ENCODE results near the gene MSMB. TPM values are rescaled to one million over a fixed set of nuclear protein-coding genes. Genes with fewer than 3 reads are reported as not detected.
"Not testable (repeated sequence)": the region's sequence is repeated elsewhere in the genome, so short reads cannot be mapped to it uniquely, and the experiment has no call there.

The MSMB gene
- total RNA-seq, 1 experiment from 2014 or later = not detected

DNA sequence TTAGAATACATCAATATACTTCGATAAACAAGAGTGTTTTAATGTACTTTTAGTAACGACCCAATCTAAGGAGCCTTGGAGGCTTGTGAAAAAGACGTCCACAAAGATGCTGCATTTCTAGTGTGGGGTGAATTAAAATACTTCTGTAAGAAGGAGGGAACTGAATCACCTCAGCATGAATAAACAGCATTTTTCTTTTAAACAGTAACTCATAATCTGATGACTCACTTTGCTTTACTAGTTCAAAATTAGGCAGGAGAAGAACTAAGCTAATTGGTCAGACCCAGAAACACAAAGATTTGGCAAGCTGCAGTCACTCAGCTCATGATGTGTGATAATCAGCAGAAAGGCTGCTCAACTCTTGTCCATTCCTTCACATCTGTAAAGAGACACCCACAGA lies 39.9 kb downstream of the MSMB start:
- peak; percentile 45 for DNase-seq (ENCODE audit: low read depth)

DNA sequence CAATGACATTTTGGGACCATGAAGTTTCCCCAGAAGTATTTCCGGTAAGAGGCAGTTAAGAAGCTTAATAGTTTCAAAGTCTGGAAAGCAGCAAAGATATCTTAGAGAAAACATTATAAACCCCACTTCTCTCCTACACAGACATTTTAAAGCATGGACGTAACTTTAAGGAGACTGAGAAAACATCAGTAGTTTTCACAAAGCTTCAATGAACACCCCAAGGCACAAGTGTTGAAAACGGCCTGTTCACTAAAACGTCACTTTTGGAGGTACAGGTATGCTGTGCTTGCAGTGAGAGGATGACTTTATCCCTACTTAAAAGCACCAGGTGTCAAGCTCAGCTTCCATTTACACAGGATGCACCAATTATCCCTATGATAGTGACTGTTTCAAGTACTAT lies 40.7 kb downstream of the MSMB start:
- DNase-seq (ENCODE audit: low read depth) = no peak

GRCh38 chr10:46004963-46005362 lies 41.1 kb downstream of the MSMB start:
- no peak for DNase-seq (ENCODE audit: low read depth)

- DNase-seq (ENCODE audit: low read depth) = peak; percentile 4
These were observed 43.0 kb downstream of the MSMB start for GRCh38 chr10:46002916-46003693.

GRCh38 chr10:46002189-46002687 lies 43.8 kb downstream of the MSMB start:
- not testable (repeated sequence) for DNase-seq (ENCODE audit: low read depth)

DNA sequence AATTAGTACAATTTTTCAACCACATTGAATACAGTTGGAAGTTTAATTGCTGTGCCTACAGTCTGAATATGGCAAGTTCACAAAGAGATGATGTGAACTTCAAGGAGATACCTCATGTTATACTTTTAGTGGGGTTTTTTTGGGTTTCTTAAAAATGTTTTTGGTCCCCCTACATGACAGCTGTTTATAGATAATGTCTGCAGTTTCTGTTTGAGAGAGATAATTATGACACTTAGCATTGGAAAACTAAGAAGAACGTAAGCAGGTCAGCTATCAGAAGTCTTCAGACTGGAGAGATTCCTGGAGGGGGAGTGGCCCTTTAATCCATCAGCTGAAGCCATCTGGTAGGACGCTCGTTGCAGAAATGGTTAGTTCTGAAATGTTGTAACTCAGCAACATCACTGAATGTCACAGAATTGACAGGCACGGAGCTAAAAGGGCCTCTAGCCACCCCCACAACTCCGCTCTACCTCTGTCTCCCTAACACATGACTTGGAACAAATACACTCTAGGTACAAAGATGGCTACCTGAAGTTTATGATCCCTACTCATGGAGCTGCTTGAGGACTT lies 44.8 kb downstream of the MSMB start:
- DNase-seq (ENCODE audit: low read depth) = no peak

DNA sequence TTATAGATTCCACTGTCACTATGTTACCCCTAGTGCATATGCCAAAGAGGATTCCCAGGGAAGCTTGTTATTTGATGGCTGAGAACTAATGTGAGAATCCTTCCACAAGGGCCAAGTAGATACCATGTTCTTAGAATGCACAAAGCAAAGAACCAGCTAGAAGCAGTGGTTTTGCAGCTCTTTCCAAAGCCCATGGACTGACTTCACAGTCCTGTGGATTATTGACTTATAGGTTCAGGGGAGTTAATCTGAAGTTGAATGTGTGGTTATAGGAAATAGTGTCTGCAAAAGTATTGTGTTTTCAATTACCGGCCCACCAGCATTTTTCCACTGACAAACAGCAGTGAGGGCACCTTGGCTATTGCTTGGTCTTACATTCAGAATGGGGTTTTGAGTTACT lies 45.5 kb downstream of the MSMB start:
- DNase-seq (ENCODE audit: low read depth) = no peak

- not testable (repeated sequence) for DNase-seq (ENCODE audit: low read depth)
These were observed 46.1 kb downstream of the MSMB start for GRCh38 chr10:45999955-46000354.

- no peak for DNase-seq (ENCODE audit: low read depth)
These were observed 47.9 kb downstream of the MSMB start for GRCh38 chr10:45997994-45998763.

DNA sequence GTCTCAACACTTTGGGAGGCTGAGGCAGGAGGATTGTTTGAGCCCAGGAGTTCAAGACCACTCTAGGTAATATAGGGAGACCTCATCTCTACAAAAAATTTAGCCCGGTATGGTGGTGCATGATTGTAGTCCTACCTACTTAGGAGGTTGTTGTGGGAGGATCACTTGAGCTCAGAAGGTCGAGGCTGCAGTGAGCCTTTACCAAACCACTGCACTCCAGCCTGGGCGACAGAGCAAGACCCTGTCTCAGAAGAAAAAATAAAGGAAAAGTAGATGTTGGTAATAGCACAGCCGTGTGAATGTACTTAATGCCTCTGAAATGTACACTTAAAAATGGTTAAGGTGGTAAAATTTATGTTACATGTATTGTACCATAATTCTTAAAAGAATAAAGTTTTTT lies 48.5 kb downstream of the MSMB start:
- no peak for DNase-seq (ENCODE audit: low read depth)

GRCh38 chr10:45985590-45985989 lies 60.5 kb downstream of the MSMB start:
- not testable (repeated sequence) for DNase-seq (ENCODE audit: low read depth)

DNA sequence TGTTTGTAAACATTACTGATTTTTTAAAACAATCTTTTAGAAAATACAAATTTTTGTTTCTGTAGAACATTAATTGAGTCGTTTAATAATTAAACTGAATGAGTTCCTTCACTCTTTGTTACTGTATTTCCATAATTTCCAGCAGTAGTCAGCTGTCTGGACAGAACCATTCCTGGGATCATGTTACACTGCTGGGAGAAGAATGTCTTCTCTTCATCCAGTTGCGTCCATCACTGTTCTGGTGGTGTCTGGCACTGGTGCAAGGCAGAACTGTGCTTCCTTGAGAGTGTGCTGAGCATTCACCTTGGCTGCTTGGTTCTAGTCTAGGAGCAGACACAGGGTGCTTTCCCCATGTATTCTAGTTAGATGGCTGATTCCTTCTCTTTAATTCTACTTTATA lies 61.6 kb downstream of the MSMB start:
- DNase-seq (ENCODE audit: low read depth) = not testable (repeated sequence)

- peak; percentile 46 for DNase-seq (ENCODE audit: low read depth)
These were observed 62.4 kb downstream of the MSMB start for GRCh38 chr10:45983538-45984186.

Other genes with a start within 250 kb of the MSMB start
- gene AGAP4, start 198.8 kb downstream of the MSMB start, total RNA-seq (2014; rRNA removed; shearing (Covaris generic)) = 3.0 and 7.8 TPM in 2 replicates
- gene TIMM23, start 73.8 kb downstream of the MSMB start, total RNA-seq (2014; rRNA removed; shearing (Covaris generic)) = 86.4 and 93.2 TPM in 2 replicates
- gene NCOA4, start 15.6 kb downstream of the MSMB start, total RNA-seq (2014; rRNA removed; shearing (Covaris generic)) = 111 and 144 TPM in 2 replicates
- not detected in 2 replicates for gene ANTXRL, start 240.7 kb upstream of the MSMB start, total RNA-seq (2014; rRNA removed; shearing (Covaris generic))